NCI-H2196 (cell line): ENCODE data around the gene WIPF2.

ENCODE experiments used
- DNase-seq: peaks from one replicate; lab custom pipeline; 2025; ENCODE audit not compliant: unreplicated experiment; lab: John Stamatoyannopoulos, UW

WIPF2 gene

DNA sequence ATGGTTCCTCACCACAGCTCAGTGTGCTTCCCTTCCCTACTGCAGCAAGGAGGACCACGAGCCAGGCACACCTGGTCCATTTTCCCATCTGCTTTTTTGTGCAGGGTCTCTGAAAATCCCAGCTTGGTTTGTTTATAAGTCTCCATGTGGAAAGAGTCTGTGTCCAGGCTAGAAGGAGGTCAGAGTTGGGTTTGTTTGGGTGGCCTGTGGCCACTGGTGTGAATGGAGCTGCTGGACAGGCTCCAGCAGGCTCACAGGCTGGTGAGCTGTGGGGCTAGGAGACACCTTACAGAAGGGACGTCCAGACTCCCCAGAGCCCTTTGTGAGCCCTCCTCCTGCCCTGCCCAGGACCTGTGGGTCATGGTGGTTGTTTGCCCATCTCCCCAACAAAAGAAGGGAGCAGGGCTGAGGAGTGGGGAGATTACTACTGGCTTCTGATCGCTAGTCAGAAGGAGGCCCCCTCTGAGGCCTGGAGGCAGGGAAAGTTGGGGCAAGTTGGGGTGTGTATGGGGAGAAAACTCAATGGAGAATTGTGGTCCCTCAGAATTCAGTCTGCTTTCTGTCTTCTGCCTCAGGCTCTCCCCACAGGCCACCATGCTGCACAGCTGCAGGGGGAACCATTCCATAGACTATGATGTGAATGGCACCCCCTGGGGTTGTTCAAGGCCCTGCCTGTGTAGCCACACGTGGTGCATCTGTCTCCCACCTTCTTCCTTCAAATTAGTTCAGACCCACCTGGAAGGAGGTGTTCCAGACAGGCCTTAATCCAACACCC is 94.0 kb downstream of the WIPF2 start:
- no peak for DNase-seq

GRCh38 chr17:40313668-40314583 is 94.8 kb downstream of the WIPF2 start:
- DNase-seq, result peak; percentile 40

- peak; percentile 86 for DNase-seq
Observed at GRCh38 chr17:40314584-40314956, 95.5 kb downstream of the WIPF2 start.

- DNase-seq, result no peak
Observed at GRCh38 chr17:40315206-40315605, 96.1 kb downstream of the WIPF2 start.

GRCh38 chr17:40315678-40316570 is 96.8 kb downstream of the WIPF2 start:
- no peak for DNase-seq

GRCh38 chr17:40316571-40317344 is 97.7 kb downstream of the WIPF2 start:
- peak; percentile 31 for DNase-seq

DNA sequence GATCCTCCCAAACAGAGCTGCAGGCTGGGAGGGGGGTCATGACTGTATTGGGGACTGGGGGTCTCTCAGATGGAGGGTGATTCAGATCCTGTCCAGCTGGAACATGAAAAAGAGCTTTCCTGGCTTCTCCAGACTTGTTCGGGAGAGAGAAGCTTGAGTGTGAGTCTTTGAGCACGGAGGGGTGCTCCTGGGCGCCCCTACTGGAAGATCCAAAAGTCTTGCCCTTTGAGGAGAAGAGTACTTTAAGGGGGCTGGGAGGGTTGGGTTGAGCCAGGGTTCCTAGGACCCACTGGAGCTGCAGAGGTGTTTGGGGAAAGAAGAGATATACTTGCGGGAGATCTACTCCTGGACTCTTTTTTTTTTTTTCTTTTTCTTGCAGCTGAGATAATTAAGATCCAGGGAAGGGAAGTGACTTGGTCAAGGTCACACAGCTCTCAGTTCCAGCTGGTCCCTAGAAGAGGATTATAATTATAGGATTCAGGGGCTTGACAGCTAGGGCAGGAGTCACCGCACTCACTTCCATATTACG is 98.3 kb downstream of the WIPF2 start:
- no peak for DNase-seq

- peak; percentile 75 for DNase-seq
Observed at GRCh38 chr17:40317880-40318829, 99.1 kb downstream of the WIPF2 start.

GRCh38 chr17:40318830-40319391 is 99.8 kb downstream of the WIPF2 start:
- no peak for DNase-seq

- no peak for DNase-seq
Observed at GRCh38 chr17:40319651-40320540, 100.8 kb downstream of the WIPF2 start.

DNA sequence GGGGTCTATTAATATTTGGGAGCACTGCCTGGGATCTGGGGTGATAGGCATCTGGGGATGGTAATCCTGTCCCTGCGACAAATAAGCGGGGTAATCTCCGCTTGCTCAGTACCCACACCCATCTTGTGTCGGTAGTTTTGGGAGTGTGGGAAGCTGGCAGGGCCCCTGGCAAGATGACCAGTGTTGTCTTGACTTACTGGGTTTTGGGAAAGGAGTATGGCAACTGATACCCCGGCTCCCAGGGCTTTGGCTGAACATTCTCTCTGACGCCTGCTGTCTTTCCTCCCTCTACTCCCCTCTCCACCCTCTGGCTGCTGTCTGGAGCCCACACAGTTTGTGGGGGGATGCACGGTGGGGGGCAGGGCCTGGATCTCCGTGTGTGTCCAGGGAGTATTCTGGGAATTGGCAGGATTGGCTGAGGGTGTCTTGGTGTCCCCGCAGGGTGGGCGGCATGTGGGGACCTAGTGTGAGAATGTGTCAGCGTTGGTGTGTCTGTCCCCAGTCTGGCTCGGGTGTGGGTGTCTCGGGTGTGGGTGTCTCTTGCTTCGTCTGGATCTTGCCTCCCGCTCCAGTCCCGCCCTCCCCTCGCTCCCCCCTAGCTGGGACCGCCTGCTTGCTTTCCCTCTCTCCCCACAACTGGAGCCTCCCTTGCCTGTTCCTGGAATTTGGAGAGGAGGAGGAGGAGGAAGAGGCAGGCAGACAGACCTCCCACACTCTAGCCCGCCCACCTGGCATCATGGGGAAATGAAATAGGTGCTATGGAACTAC is 101.8 kb downstream of the WIPF2 start:
- no peak for DNase-seq

DNA sequence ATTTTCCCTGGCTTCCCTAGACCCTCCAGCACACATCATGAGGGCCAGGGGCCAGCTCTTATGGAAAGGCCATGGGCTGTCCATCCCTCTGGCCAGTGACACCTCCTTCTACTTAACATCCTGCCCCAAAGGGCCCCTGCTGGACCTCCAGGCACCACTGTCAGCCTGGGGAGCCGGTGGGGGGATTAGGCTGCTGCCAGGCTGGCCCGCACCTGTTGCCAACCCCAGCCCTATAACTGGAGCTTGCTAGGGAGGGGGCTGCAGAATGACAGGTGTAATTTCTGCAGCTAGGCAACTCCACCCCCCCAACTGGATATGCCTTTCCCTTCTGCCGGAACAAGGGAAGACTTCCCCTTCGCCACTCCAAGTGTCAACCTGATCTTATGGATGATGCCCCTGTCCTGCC is 102.4 kb downstream of the WIPF2 start:
- DNase-seq, result no peak

DNA sequence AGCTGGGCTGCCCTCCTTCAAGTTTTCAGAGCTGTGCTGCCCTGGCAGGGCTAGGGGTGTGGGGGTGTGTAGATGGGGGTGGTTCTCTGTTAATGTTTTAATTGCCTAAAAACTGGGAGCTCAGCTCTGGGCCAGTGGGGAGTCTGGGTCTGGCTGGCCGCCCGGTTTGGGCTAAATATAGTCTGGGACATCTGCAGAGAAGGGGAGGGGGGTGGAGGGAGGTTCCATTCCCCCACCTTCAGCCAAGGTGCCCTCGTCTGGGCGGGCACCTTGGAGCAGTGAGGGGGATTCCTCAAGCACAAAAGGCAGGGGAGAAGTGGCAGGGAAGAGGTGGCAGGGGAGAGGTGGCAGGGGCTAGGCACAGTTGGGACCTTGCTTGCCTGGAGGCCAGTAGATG is 102.9 kb downstream of the WIPF2 start:
- DNase-seq, result no peak

DNA sequence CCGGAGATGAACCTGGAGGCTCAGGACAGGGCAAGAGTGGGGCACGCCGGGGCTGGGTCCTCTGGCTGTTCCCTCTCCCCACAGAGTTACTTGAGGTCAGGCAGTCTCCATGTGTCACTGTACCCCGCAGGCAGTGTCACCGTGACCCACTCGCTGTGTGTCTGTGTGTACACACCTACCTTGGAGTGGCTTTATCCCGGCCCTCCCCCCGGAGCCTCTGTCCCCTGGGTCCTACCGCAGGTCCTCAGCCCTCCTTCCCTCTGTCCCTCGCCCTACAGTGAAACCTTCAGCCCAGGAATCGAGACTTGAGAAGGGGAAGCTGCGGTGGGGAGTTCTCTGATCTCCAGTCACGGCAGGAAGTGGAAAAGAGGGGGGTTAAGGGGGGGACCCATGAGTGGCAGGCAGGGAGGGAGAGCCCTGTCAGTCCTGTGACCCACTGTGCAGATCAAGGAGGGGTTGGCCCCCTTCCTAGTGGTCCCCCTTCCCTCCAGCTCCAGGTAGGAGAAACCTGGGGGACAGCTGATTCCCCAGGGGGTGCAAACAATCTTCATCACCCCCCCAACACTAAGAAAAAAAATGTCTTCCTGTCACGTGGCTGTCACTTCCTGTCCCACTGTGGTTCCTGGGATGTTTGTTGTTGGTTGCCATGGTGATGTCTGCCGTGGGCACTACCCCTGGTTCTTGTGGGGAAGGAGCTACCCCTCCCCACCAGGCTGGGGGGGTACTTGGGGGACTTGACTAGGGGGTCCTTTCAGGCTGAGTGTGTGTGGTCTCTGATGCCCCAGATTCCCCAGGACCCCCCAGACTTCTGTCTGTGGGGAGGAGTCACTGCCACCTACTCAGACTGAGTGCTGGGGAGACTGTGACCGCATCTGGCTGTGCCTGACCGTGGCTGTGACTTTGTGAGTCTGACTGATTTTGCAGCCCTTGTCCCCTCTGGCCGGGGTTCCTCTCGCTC is 103.5 kb downstream of the WIPF2 start:
- no peak for DNase-seq

DNA sequence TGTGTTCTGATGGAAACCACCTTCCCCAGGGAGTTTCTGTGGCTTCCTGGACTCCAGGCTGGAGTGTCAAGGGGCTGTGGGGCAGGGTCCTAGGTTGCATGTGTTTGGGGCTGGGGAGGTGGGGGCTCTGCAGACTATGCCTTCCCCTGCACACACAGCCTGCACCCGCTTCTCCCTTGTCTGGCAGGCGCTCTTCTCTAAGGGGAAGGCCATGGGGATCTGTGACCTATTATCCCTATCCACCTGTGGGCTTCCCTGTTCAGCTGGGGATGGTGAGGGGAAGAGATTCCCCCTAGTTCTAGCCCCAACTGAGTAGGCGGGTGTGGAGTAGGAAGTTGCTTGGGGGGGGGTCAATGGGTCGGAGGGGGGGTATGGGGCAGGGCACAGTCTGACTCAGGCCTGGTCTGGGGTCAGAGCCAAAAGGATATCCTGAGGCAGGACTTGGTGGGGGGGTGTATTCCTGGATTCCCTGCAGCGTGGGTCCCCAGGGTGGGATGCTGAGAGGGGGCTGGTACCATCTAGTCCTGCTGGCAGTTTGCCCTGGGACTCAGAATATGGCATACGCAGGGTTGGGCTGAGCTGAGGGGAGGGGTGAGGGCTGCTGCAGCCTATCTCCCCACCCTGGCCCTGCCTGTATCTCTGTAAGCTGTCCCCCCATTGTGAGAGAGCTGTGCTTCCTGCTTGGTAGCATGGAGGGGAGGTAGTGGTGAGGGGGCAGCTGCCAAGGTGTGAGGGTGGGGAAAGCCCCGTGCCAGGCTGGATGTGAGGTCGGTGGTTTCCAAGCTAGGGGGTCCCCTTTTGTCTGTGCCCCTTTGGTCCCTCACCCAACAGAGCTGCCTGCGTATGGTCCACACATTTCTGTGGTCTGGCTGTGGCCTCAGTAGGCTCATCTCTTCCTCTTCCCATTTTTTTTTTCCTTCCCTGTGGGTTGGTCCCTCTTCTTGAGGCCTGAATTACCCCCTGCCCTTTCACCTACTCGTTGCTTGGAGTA is 104.6 kb downstream of the WIPF2 start:
- DNase-seq, result no peak
